Measurements from ENCODE around the gene SRM. TPM values are rescaled to one million over a fixed set of nuclear protein-coding genes. Genes with fewer than 3 reads are reported as not detected.

Gene SRM
- total RNA-seq, 1 donor from 2014 or later: 15.7 TPM

GRCh38 chr1:11045428-11046269 lies 14.2 kb downstream of the SRM start:
- H3K9ac ChIP-seq: no peak overlapping the region
- H3K27ac ChIP-seq: no peak overlapping the region
- peak; percentile 75 for DNase-seq (ENCODE audit: low spot score)
- no peak for TF ChIP-seq EZH2 (IDR thresholded peaks at IDR 0.05)
- TF ChIP-seq EZH2phosphoT487 (IDR thresholded peaks at IDR 0.05): no peak
- TF ChIP-seq CTCF (IDR thresholded peaks at IDR 0.05): no peak
- H3K4me3 ChIP-seq: no peak overlapping the region
- Mint-ChIP-seq H3K27me3 (ENCODE audit: insufficient read depth, low read depth) (peaks cover 2% of the 10 kb centered on the region), H3K4me1 (peaks cover 7% of the 10 kb centered on the region), H3K9me3 (no peaks in the 10 kb centered on the region), H3K36me3 (no peaks in the 10 kb centered on the region), H3K27ac (peak overlapping the region; percentile 57), H3K4me3 (peak overlapping the region; percentile 43)
- no peaks in the 10 kb centered on the region for H3K36me3 ChIP-seq
- peak overlapping the region; percentile 82 for H2AFZ ChIP-seq (replicated peaks)
- H3K79me2 ChIP-seq (ENCODE audit: low read depth): no peaks in the 10 kb centered on the region
- no peaks in the 10 kb centered on the region for H3F3A ChIP-seq (ENCODE audit: low read depth)
- H3K4me1 ChIP-seq: no peaks in the 10 kb centered on the region
- no peaks in the 10 kb centered on the region for H3K9me3 ChIP-seq (ENCODE audit: low read depth)
- H3K27me3 ChIP-seq: no peaks in the 10 kb centered on the region
- peak overlapping the region; percentile 58 for H3K4me2 ChIP-seq
- no peaks in the 10 kb centered on the region for H4K20me1 ChIP-seq (ENCODE audit: low read depth)

- H3K4me3 Mint-ChIP-seq: peak overlapping the region; percentile 72
- H3K4me1 Mint-ChIP-seq: peaks cover 4% of the 10 kb centered on the region
- no peak overlapping the region for H3K4me3 ChIP-seq
- no peaks in the 10 kb centered on the region for H3F3A ChIP-seq (ENCODE audit: low read depth)
- H3K27ac ChIP-seq: no peak overlapping the region
- H3K9ac ChIP-seq: no peak overlapping the region
- H4K20me1 ChIP-seq (ENCODE audit: low read depth): no peaks in the 10 kb centered on the region
- H3K36me3 Mint-ChIP-seq: no peaks in the 10 kb centered on the region
- TF ChIP-seq CTCF (IDR thresholded peaks at IDR 0.05) (no peak), EZH2phosphoT487 (IDR thresholded peaks at IDR 0.05) (no peak)
- DNase-seq (ENCODE audit: low spot score): no peak
- H3K4me1 ChIP-seq: no peaks in the 10 kb centered on the region
- H3K79me2 ChIP-seq (ENCODE audit: low read depth): no peaks in the 10 kb centered on the region
- H3K27me3 Mint-ChIP-seq (ENCODE audit: insufficient read depth, low read depth): peaks cover 2% of the 10 kb centered on the region
- H2AFZ ChIP-seq (replicated peaks): no peak overlapping the region
- no peaks in the 10 kb centered on the region for H3K9me3 ChIP-seq (ENCODE audit: low read depth)
- H3K27me3 ChIP-seq: no peaks in the 10 kb centered on the region
- H3K9me3 Mint-ChIP-seq: no peaks in the 10 kb centered on the region
- no peak overlapping the region for H3K27ac Mint-ChIP-seq
- no peaks in the 10 kb centered on the region for H3K36me3 ChIP-seq
- H3K4me2 ChIP-seq: no peak overlapping the region
Observed at GRCh38 chr1:11044849-11045427, 14.9 kb downstream of the SRM start.

DNA sequence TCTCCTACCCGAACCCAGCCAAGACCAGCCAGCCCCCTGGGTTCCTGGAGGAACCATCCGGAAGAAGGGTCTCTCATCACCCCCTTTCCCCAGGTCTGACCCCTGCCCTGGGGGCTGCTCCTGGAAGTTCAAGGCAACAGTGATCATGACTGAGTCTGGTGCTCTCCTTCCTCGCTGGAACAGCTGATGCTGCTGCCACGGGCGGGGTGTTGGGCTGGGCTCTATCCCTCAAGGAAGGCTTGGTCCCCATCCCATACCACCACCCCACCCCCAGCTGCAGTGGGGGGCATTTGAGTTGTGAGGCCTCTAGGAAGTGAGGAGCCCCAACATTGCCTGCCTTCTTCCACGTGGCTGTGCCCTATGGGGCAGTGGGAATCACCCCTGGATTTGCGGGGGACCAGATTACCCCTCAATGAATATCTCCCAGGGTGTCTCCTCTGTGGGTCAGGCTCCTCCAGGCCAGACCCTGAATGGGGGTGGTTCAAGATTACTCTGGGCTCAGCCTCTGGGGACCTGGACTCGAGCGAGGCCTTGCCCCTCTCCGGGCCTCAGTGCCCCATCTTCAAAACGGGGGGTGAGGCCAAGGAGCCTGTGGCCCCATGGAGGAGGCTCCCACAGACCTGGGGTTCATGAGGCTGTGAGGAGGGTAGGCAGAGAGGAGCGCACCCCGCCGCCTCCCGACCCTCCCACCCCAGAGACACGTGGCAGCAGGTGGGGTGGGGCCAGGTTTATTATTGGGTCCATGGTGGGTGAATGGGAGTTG lies 15.6 kb downstream of the SRM start:
- no peaks in the 10 kb centered on the region for H3K9me3 Mint-ChIP-seq
- peaks cover 2% of the 10 kb centered on the region for H3K27me3 Mint-ChIP-seq (ENCODE audit: insufficient read depth, low read depth)
- Histone ChIP-seq H3K27ac (no peak overlapping the region), H3K4me1 (no peaks in the 10 kb centered on the region), H2AFZ (replicated peaks) (no peak overlapping the region), H3K9ac (no peak overlapping the region), H3F3A (ENCODE audit: low read depth) (no peaks in the 10 kb centered on the region), H3K4me2 (no peak overlapping the region), H3K4me3 (no peak overlapping the region), H3K79me2 (ENCODE audit: low read depth) (no peaks in the 10 kb centered on the region), H3K27me3 (no peaks in the 10 kb centered on the region), H4K20me1 (ENCODE audit: low read depth) (no peaks in the 10 kb centered on the region), H3K36me3 (no peaks in the 10 kb centered on the region), H3K9me3 (ENCODE audit: low read depth) (no peaks in the 10 kb centered on the region)
- H3K4me1 Mint-ChIP-seq: peaks cover 4% of the 10 kb centered on the region
- no peaks in the 10 kb centered on the region for H3K36me3 Mint-ChIP-seq
- H3K4me3 Mint-ChIP-seq: peak overlapping the region; percentile 72
- H3K27ac Mint-ChIP-seq: no peak overlapping the region
- no peak for DNase-seq (ENCODE audit: low spot score)
- TF ChIP-seq EZH2phosphoT487 (IDR thresholded peaks at IDR 0.05) (no peak), CTCF (IDR thresholded peaks at IDR 0.05) (no peak), EZH2 (IDR thresholded peaks at IDR 0.05) (no peak)

Data from neural progenitor cell (in vitro differentiated cells).